ENCODE results near the gene C10orf71.

C10orf71 gene

DNA sequence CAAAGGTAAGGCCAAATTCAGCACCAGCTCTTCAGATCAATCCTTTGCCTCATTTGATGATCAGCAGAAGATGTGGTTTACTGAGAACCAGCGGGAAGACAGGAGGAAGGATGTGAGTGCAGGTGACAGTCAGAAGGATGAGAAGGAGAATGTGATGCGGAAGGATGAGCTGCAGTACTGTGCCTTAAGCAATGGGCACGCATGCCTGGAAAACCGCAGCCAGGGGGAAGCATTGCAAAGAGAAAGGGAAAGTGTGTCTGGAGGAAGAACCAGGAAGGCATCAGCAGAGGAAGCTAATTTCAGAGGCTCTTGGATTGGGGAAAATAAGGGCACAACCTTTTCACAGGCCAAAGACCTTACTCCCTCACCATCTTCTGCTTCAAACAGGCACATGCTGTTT lies 25.7 kb downstream of the C10orf71 start:
- no peaks in the 10 kb centered on the region for H3K36me3 ChIP-seq (ENCODE audit: control insufficient read depth, insufficient read depth, low read length)
- no peak for DNase-seq (ENCODE audit: extremely low read depth, insufficient read length)
- H3K27me3 ChIP-seq (replicated peaks; ENCODE audit: control insufficient read depth, insufficient read depth, low read length) = peaks cover 2% of the 10 kb centered on the region
- H3K4me3 ChIP-seq (replicated peaks; ENCODE audit: low read depth, low read length) = no peak overlapping the region
- no peak for TF ChIP-seq CTCF (IDR thresholded peaks at IDR 0.05; ENCODE audit: insufficient read depth, low read length, poor library complexity, severe bottlenecking)

- Histone ChIP-seq H3K27me3 (replicated peaks; ENCODE audit: control insufficient read depth, insufficient read depth, low read length) (peaks cover 2% of the 10 kb centered on the region), H3K36me3 (ENCODE audit: control insufficient read depth, insufficient read depth, low read length) (no peaks in the 10 kb centered on the region), H3K4me3 (replicated peaks; ENCODE audit: low read depth, low read length) (no peak overlapping the region)
- no peak for TF ChIP-seq CTCF (IDR thresholded peaks at IDR 0.05; ENCODE audit: insufficient read depth, low read length, poor library complexity, severe bottlenecking)
- DNase-seq (ENCODE audit: extremely low read depth, insufficient read length) = no peak
These were observed 26.4 kb downstream of the C10orf71 start for GRCh38 chr10:49325131-49325915.

- Histone ChIP-seq H3K4me3 (replicated peaks; ENCODE audit: low read depth, low read length) (no peak overlapping the region), H3K27me3 (replicated peaks; ENCODE audit: control insufficient read depth, insufficient read depth, low read length) (peaks cover 2% of the 10 kb centered on the region), H3K36me3 (ENCODE audit: control insufficient read depth, insufficient read depth, low read length) (no peaks in the 10 kb centered on the region)
- TF ChIP-seq CTCF (IDR thresholded peaks at IDR 0.05; ENCODE audit: insufficient read depth, low read length, poor library complexity, severe bottlenecking) = no peak
- no peak for DNase-seq (ENCODE audit: extremely low read depth, insufficient read length)
These were observed 27.2 kb downstream of the C10orf71 start for GRCh38 chr10:49325916-49326783.

GRCh38 chr10:49327036-49327813 lies 28.3 kb downstream of the C10orf71 start:
- peaks cover 2% of the 10 kb centered on the region for H3K27me3 ChIP-seq (replicated peaks; ENCODE audit: control insufficient read depth, insufficient read depth, low read length)
- DNase-seq (ENCODE audit: extremely low read depth, insufficient read length) = no peak
- H3K36me3 ChIP-seq (ENCODE audit: control insufficient read depth, insufficient read depth, low read length) = no peaks in the 10 kb centered on the region
- no peak for TF ChIP-seq CTCF (IDR thresholded peaks at IDR 0.05; ENCODE audit: insufficient read depth, low read length, poor library complexity, severe bottlenecking)
- H3K4me3 ChIP-seq (replicated peaks; ENCODE audit: low read depth, low read length) = no peak overlapping the region

- no peak overlapping the region for H3K4me3 ChIP-seq (replicated peaks; ENCODE audit: low read depth, low read length)
- TF ChIP-seq CTCF (IDR thresholded peaks at IDR 0.05; ENCODE audit: insufficient read depth, low read length, poor library complexity, severe bottlenecking) = no peak
- H3K27me3 ChIP-seq (replicated peaks; ENCODE audit: control insufficient read depth, insufficient read depth, low read length) = peaks cover 2% of the 10 kb centered on the region
- DNase-seq (ENCODE audit: extremely low read depth, insufficient read length) = no peak
- no peaks in the 10 kb centered on the region for H3K36me3 ChIP-seq (ENCODE audit: control insufficient read depth, insufficient read depth, low read length)
These were observed 29.6 kb downstream of the C10orf71 start for GRCh38 chr10:49328401-49329145.

Measured in GM06990 (cell line).